Measurements from ENCODE around the gene USF3.
A peak's percentile ranks its signal among the peaks of the same experiment; 100 is the strongest.

USF3 gene

DNA sequence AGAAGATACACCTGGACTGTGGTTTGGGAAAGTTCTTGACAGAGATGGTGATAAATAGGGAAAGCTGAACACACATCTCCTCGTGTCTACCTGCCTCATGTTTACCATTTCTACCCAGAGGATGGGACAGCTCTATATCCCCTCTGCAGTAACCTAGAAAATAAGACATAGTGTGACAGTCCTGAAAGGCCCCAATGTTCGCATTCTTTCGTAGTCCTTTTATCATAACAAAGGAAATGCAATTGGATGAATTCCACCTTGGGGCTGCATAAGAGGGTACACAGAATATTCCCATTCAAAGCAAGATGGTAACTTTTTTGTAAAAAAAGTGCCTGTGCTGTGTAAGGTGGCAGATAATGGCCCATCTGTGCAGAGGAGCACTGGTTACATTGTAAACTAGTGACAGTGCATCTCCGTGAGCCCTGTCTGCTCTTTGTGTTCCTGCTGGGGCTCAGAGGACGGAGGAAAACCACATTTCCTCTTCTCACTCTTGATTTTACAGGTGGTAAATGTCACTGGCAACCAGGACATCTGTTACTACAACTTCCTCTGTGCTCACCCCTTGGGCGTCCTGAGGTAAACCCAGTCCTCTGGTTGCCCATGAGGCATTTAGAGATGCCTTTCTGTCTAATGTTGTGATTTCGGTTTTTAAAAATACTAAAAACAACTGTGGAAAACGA, 89.8 kb downstream of the USF3 start:
- peak; percentile 13 to 21 (median 16) for DNase-seq (ENCODE audit: low read depth in 3 of 3)

DNA sequence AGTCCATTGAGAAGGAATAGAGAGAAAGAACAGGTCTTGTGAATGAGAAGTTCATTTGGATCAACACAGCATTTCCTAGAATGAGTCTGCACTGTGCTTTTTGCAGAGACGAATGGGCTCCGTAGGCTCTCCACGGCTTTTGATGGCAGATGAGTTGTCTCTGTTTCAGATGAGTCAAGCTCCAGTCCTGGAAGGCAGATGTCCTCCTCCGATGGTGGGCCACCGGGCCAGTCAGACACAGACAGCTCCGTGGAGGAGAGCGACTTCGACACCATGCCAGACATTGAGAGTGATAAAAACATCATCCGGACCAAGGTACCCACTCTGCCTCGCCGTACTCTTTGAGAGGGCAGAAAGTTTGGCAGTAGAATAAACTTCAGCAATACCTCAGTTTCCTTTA, 93.6 kb downstream of the USF3 start:
- DNase-seq (ENCODE audit: low read depth in 3 of 3): no peak

DNA sequence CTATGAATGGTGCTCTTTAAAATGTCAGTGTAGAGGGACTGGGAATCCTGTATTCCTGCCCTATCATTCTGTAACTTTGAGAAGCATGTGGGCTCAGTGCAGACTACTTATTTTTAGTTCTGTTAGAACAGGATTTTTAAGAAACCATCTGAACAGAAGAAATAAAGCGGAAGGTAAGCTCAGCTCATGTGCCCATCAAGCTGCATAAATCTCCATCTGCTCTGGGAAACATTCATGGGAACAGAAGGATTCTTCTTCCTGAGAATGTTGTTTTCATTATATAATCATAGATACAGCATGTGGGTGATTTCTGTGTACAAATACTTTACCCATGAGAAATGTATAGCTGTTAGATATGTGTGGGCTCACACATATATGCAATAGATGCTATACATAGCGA, 94.2 kb downstream of the USF3 start:
- no peak for DNase-seq (ENCODE audit: low read depth in 3 of 3)

DNA sequence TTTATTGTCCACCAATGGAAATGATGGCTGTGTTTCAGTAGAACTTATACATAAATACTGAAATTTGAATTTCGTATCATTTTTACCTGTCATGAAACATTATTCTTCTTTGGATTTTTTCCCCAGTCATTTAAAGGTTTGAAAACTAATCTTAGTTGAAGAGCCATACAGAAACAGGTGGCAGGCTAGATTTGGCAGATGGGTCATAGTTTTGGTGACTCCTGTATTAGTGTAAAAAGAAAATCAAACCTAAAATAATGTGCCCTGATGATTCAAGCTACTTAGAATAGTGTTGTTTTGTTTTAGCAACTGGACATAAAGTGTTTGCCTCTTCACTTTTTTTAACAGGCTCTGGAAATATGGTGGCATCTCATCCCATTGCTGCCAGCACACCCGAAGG, 95.2 kb downstream of the USF3 start:
- DNase-seq (ENCODE audit: low read depth in 3 of 3): no peak

DNA sequence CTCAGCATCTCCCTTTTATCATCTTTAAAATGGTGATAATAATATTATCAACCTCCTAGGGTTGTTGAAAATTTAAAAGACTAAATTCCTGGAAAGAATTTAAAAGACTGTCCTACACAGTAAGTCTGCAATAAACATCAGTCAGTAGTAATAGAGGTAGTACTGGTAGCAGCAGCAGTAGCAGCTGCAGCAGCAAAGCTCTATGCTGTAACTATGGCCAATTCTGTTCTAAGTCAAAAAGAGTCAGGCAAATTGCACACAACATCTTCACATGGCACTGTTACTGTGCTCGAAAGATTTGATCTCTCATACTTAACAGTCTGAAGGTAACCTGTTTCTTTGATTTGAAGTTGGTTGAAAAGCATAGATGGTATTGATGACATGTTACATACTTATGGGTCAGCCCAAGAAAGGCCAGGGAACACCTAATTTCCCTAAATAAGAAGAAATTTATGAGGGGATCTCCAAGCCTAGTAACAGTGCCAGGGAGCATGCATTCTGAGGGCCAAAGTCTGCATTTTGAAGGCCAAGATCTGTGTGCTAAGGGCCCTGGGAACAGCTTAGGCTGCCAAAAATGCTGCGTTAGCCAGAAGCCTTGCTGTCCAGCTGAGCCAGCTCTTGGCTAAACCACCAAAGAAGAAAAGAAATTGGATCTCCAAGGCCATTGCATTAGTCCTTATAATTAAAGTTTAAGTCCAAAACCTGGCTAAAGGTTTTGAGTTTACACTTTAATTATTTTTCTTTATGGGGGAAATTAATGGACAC, 95.8 kb downstream of the USF3 start:
- no peak for DNase-seq (ENCODE audit: low read depth in 3 of 3)
